Fibroblast of the aortic adventitia (primary cell): ENCODE data around the gene RCAN1. TPM values are rescaled to one million over a fixed set of nuclear protein-coding genes. Genes with fewer than 3 reads are reported as not detected.

Experiments used
- DNase-seq: peaks from one replicate; pipeline ENCODE4 v3.0.0-alpha.2; 2010; ENCODE audit warnings: low read depth
- H3K4me3 ChIP-seq: 2 replicates; pipeline ENCODE4 v1.5.1; 2011; ENCODE audit warnings: low read depth, mild to moderate bottlenecking, control low read depth, low read length, moderate library complexity
- CTCF ChIP-seq: IDR thresholded peaks from 2 replicates; pipeline ENCODE4 v1.5.1; 2011; ENCODE audit warnings: mild to moderate bottlenecking, low read length, control low read depth, inconsistent platforms; ENCODE audit not compliant: insufficient read depth
- total RNA-seq: library from RNA; depleted of rRNA; stranded (reverse); fragments of >200 nt; gene quantifications from 2 replicates; pipeline ENCODE4 v1.2.3, GENCODE V29; 2012; ENCODE audit warnings: low replicate concordance

RCAN1 gene
- total RNA-seq, 1 donor = 30.5 TPM

DNA sequence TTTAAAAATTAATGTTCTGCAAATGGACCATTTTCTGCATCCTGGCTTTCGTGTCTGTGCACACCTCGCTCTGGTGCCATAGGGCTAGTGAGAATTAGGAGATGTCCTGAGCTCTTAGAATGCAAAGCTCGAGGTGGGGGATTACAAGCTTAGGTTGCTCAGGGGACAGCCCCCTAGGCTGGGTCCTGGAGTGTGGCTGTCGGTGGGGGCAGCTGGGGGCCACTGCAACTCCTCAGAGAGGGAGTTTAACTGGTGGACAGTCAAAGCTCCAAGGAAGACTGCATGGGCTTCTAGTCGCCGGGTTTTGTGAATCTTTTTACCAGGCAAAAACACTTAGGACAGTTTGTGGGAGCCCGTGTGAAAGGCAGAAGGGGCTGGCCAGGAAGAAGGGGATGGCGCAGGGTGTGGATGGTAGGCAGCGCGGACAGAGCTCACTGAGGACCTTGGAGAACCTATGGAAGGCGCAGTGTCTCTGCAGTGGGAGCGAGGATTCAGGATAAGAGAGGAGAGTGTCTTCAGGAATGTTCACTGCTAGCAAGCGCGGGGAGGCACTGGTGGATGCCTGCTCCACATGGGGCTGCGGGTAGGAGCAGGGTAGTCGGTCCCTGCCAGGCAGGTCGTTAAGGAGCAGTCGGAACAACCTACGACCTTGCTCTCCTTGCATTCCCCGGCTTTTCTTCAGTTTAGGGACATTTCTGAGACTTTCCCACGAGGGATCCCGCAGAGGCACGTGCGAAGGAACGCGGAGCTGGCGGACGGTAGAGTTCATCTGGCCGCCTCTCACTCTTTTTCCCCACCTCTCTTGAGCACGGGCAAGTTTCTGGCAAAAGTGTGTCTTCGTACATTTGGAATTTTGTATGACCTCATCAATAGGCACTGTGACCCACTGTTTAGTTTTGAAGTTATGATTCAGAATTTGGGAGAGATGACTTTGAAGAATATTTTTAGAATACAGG is 90.0 kb downstream of the RCAN1 start:
- TF ChIP-seq CTCF = no peak
- peak; percentile 75 for DNase-seq
- H3K4me3 ChIP-seq = peak overlapping the region; percentile 58

DNA sequence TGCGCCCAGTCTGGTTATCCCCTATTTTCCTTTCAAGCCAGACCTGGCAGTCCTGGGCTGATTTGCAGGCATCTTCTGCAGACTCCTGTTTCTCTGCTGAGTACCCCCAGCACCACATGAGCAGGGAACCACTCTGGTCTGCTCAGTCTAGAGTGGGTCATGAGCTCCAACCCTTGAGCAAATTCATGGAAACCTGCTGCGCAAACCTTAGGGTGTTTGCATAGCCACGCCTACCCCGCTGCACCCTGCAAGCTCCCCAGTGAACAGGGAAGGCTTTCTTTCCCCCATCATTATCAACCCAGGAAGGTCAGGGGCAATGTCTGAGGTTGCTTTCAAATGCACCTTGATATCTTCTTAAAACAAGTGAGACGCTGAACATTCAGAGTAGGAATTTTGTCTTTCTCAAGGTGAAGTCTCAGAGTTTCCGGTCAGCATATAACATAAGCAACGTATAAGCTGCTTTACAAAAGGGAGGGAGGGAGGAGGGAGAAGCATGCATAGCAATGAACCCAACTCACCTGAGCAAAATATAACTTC is 91.8 kb downstream of the RCAN1 start:
- no peak for TF ChIP-seq CTCF
- DNase-seq = no peak
- no peak overlapping the region for H3K4me3 ChIP-seq

- no peak for DNase-seq
- no peak for TF ChIP-seq CTCF
- no peak overlapping the region for H3K4me3 ChIP-seq
These were observed 92.6 kb downstream of the RCAN1 start for GRCh38 chr21:34522284-34522683.

- H3K4me3 ChIP-seq = no peak overlapping the region
- no peak for TF ChIP-seq CTCF
- DNase-seq = no peak
These were observed 93.4 kb downstream of the RCAN1 start for GRCh38 chr21:34521561-34521960.

DNA sequence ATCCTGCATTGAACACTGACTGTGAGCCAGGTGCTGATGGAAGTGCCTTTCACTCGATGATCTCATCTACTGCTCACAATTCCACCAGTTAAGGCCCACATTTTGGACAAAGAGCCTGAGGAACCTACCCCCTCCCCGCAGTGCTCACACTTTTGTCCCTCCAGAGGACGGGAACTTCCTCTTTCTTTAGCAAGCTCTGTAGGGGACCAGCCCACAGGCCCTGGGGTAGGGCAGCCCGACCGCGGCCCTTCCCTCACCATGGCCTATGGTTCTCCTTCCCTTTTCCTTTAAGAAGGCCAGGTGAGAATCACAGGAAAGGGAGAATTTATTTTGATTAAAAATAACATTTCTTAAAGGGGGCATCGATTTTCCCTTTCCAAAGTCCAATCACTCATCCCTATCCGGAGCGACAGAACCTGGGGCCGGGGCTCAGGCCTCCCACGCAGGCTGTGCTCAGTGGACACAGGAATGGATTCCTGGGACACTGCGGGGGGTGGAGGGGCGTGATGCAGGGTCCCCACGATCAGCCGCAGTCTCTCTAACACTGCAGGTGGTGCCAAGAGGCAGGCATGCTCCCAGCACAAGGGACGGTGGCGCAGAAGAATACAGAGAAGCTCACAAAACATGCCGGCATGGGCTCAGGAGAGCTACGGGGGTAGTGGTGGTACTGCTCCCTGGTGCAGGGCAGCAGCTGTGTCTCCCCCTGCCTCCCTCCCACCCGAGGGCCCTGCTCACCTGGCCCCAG is 94.0 kb downstream of the RCAN1 start:
- DNase-seq = no peak
- no peak overlapping the region for H3K4me3 ChIP-seq
- TF ChIP-seq CTCF = no peak

GRCh38 chr21:34520281-34520680 is 94.6 kb downstream of the RCAN1 start:
- DNase-seq = no peak
- no peak for TF ChIP-seq CTCF
- no peak overlapping the region for H3K4me3 ChIP-seq
